ENCODE results near the gene RASA3.
"Not testable (repeated sequence)": the region's sequence is repeated elsewhere in the genome, so short reads cannot be mapped to it uniquely, and the experiment has no call there.

Gene RASA3

DNA sequence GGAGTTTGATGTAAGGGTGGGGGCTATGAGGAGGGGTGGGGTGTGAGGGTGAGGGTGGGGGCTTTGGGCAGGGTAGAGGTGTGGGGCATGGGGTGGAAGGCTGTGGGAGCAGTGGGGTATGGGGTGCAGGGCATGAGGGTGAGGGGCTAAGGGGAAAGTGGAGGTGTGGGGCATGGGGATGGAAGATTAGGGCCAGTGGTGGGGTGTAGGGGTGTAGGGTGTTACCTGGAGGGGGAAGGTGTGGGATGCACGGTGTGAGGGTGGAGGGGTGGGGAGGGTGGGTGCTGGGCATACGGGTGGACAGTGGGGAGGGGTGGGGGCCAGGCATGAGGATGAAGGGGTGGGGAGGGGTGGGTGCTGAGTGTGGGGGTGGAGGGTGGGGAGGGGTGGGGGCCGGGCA, 22.9 kb upstream of the RASA3 start:
- DNase-seq: no peak

DNA sequence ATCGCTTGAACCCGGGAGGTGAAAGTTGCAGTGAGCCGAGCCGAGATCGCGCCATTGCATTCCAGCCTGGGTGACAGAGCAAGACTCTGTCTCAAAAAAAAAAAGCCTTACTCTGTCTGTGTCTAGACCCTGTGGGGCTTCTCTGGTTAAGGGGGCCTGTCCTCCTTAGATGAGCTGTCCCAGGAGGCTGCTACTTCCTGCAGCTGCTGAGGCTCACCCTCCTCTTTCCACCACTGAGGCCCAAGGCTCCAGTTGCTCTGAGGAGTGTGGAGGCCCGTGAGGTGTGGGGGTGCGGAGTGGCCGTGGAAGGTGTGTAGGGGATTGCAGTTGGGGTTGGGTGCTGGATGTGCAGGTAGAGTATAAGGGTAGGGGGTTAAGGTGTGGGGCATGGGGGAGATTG, 22.1 kb upstream of the RASA3 start:
- no peak for DNase-seq

DNA sequence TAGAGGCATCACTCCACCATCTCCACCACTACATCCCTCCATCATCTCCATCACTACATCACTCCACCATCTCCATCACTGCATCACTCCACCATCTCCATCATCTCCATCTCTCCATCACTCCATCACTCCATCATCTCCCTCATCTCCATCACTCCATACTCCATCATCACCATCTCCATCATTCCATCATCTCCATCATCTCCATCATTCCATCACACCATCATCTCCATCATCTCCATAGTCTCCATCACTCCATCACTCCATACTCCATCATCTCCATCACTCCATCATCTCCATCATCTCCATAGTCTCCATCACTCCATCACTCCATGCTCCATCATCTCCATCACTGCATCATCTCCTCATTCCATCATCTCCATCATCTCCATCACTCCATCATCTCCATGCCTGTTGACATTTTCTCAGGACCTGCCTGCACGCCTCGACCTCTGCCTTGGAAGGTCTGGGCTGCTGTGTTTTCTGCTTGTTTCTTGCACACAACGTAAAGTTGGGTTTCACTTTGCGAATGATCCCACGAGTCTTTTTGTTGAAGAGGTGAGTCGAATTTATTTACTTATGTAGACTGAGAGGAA, 21.2 kb upstream of the RASA3 start:
- no peak for DNase-seq

DNA sequence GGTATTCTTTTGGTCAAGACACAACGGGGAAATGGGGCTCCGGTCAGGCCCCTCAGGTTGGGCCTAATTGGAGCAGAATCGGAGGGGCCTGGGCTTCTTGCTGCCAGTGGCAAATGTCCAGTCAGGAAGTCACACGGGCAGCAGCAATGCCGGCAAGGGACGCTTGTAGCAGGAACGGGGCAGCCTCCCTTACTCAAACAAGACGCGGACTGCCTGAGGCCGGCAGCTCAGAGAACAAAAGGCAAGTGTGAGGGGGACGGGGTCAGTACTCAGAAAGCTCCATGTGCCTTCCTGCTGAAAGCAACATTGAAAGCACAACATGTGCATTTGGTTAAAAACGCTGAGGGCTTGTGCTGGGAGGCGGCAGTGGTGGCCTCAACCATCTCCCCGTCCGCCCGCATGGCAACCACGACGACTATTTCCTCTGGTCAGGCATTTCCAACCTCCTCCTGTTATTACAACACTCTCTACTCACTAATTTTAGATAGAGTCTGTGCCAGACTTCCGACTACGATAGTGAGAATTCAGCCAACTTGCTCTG, 20.5 kb upstream of the RASA3 start:
- DNase-seq: peak; percentile 64

DNA sequence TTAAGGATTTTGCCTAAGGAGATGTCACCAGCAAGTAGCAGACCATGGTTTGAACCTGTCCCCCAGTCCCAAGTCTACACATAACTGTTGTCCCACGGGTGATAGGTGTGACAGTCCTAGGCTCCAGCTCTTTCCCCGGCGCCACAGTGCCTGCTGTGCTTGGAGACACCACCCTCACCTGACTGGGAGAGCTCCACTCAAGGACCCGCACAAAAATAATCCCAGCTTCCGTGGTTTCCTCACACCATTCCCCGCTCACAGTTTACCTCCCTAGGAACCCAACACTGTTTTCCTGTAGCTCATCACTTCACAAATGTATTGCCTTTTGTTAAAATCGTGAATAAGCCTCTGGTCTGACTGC, 19.8 kb upstream of the RASA3 start:
- DNase-seq: peak; percentile 37

DNA sequence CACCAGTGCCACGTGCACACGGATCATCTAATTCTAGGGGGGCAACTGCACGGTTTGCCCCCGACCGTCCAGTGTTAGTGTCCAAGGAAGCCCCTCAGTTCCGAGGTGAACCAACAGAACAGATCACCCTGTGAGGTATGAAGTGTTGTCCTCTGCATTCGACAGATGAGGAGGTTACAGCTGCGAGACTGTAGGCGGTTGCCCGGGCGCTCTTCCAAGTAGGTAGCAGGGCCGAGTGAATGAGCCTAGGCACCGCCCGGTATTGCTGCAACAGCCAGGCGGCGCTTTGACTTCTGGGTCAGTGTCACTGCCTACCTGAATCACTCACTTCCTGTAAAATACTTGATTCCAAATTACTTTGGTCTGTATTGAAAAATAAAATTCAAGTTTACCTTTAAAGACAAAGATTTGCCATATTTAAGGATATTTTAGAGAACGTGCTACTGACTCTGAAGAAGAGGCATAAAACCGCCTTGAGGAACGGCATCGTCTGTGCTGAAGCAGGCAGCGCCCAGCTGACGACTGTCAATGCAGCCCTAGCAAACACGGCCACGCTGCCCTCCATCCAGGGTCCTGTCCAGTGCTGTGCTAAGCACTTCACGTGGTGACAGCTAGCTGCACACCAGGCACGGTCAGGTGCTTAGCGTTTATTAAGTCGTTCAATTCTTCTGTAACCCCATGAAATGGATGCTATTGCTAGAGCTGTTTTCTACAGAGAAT, 19.3 kb upstream of the RASA3 start:
- peak; percentile 43 for DNase-seq

- no peak for DNase-seq
Observed at GRCh38 chr13:114151031-114151430, 18.6 kb upstream of the RASA3 start.

DNA sequence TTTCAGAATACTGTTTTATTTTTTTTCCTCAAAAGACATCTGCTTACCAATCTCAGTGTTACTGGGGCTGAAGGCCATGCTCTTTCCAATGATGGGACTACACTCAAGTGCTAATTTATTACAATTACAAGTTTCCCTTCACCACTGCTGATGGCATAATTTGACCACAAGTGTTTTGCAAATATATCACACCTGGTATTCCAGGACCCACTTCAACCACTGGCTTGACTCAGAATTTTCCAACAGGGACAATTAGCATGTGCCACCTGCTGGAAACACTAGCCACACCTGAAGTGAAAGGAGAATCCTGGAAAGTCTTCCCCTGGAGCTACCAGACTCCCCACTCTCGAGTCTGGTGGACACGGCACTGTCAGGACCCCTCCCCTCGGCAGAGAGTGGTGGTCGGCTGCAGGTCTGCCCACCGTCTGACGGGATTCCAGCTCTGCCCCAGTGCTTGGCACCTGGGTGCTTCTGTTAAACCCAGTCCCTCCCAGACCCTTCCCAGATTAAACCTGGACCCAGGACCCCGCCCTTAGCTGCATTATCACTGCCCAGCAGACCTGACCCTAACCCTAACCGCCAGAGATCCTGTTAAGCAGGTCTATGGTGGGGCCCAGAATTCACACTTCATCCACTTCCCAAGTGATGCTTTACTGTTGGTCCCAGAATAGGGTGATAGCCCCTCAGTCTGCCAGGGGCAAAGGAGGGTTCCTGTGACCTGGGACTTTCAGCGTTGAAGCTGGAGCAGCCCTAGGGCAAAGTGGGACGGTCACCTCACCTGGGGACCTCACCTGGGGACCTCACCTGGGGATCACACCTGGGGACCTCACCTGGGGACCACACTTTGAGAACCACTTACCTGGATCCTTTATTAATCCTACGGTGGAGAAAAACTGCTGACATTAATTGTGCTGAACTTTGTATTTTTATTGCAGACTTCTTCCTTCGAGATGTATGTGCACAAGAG, 17.6 kb upstream of the RASA3 start:
- DNase-seq: peak; percentile 43

DNA sequence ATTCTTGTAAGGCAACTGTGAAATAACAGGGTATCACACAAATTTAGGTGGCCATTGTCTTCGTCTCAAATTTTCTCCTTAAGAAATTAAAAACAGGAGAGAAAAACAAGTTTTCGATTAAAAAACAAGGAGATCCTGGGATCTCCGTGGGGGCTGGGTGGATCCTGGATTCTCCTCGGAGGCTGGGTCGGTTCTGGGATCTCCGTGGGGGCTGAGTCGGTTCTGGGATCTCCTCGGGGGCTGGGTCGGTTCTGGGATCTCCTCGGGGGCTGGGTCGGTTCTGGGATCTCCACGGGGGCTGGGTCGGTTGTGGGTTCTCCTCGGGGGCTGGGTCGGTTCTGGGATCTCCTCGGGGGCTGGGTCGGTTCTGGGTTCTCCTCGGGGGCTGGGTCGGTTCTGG, 16.5 kb upstream of the RASA3 start:
- DNase-seq: not testable (repeated sequence)

DNA sequence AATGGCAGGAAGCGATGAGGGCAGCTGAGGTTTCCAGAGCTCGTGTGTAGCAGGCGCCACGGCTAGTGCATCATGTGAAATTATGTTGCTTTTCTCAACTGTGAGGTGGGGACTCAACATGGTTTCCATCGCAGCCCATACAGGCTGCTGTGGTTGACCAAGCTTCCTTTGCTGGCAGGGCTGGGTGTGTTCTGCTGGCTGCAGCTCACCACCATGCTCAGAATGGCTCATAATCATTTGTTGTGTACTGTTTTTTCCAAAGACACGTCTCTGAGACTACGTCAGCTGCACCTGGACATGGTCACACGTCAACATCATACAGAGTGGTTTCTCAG, 16.1 kb upstream of the RASA3 start:
- no peak for DNase-seq

GRCh38 chr13:114147803-114148520, 15.5 kb upstream of the RASA3 start:
- no peak for DNase-seq

DNA sequence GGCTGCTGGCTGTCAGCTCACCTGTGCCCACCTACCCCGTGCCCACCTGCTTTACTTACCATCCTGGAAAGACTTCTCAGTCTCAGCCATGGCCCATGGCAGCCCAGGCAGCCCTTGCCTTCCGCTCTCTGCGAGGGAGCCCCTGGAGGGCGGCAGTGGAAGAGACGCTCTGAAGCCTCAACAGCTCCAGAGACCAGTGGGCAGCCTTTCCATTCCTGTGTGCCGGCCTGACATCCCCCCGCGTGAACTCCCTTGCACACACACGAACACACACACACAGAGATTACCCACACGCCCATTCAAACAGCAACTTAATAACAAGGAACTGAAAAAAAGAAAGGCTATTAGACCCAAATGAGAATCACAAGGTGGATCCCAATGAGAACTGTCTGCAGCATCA, 14.2 kb upstream of the RASA3 start:
- peak; percentile 69 for DNase-seq

DNA sequence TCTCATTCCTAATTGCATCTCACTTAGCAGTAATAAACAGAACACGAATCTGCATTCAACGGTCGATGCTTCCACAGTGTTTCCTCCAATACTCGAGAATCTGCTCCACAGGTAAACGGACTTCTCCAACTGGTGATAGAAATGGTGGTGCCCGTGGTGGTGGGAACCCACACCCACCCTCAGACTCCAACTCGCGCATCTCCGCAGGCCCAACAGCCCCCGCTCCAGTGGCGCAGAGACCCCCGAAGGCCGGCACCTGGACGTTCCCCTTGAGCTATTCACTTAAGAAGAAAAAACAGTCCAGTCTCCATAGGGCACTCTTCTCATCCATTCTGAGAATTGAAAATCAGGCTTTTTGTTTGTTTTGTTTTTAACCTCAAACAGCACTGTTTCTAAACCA, 13.8 kb upstream of the RASA3 start:
- DNase-seq: peak; percentile 16

DNA sequence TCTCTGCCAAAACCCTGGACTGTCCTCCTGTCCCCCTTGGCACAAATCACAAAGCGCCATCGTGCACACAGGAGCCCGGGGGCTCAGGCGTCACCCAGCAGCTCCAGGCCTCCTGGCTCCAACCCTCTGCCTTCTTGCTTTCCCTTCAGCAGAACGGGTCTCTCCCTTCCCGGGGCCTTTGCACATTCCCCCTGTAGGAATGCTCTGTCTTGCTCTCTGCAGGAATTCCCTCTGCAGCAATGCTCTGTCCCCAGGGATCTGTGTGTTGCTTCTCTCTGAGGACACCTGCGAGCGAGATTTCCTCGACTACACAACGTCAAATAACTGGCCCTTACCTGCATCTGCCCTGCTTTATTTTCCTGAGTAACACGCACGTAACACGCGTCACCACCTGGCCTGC, 13.3 kb upstream of the RASA3 start:
- DNase-seq: peak; percentile 32

DNA sequence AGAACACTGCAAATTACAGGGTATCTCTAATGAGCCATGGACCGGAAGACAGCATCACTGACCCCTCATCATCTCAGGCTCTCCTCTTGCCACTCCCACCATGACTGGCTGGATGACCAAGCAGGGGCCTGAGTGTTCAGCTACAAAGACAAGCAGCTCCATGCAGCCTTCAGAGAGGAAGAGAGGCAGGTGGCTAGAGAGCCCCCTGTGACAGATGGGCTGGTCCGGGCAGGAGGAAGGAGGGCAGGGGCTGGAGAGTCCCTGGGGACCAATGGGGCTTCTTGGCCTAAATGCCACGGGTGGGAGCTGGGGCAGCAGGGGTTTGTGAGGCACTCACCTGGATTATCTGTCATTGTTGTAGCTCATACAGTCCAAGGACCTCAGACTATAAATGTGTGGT, 12.8 kb upstream of the RASA3 start:
- peak; percentile 49 for DNase-seq

DNA sequence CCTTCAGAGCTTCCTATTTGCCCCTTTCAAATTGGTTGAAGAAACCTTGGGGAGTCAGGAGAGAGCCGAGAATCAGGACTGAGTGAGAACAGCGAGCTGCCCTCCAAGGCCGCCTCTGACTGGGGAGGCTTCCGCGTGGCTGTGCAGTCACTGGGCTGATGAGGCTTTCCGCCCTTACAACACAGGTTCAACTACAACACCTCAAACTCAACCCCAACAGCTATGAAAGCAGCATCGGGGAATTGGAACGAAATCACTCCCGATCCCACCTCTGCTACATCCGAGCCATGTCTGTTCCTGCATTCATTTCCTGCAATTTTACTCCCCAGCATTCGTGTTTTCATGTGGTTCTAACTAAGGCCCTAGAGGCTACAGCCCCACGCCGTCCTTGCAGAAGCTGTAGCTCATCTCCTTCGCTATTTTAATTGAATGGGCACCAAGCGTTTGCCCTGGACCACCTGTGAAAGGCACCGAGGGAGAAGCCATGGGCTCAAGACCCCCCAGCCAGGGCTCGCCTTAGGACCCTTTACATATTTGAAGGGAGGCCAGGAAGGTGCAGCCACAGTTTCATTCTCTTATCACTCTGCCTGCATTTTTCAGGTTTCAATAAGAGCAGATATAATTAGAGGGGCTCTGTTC, 12.3 kb upstream of the RASA3 start:
- DNase-seq: peak; percentile 42

- DNase-seq: peak; percentile 88
Observed at GRCh38 chr13:114143806-114144605, 11.6 kb upstream of the RASA3 start.

GRCh38 chr13:114142640-114143490, 10.4 kb upstream of the RASA3 start:
- DNase-seq: no peak

- DNase-seq: no peak
Observed at GRCh38 chr13:114142137-114142550, 9.7 kb upstream of the RASA3 start.

GRCh38 chr13:114141261-114141996, 9.0 kb upstream of the RASA3 start:
- DNase-seq: no peak
